Left lobe of liver (tissue), 2 donors: Measurements from ENCODE around the gene PDPN. TPM values are rescaled to one million over a fixed set of nuclear protein-coding genes. Genes with fewer than 3 reads are reported as not detected.

Experiments used
- ATAC-seq: fragments of 200-7000 bp; cut with Tn5 transposase; one replicate; pipeline ENCODE4 v1.9.1; 2020; ENCODE audit warnings: mild to moderate bottlenecking, moderate library complexity
- DNase-seq: peaks from one replicate; pipeline ENCODE4 v3.0.0-alpha.2; 2020; ENCODE audit warnings: low spot score
- total RNA-seq: library from RNA; stranded (reverse); gene quantifications from one replicate; pipeline ENCODE4 v1.2.1, GENCODE V29; 2021
- donor health status: DM: no; HTN: no; CAD: no; lungs with moderate emphysema.
- donor health status: DM: no; HTN: yes; CAD: no.

The PDPN gene
- total RNA-seq, 1 donor from 2014 or later, result 0.33 TPM

GRCh38 chr1:13616234-13616633, 32.6 kb downstream of the PDPN start:
- no peak for ATAC-seq
- no peak for DNase-seq

GRCh38 chr1:13617108-13617507, 33.5 kb downstream of the PDPN start:
- DNase-seq (no peak), ATAC-seq (no peak)

GRCh38 chr1:13617773-13618172, 34.1 kb downstream of the PDPN start:
- ATAC-seq (no peak), DNase-seq (no peak)

GRCh38 chr1:13618483-13618882, 34.9 kb downstream of the PDPN start:
- DNase-seq (no peak), ATAC-seq (no peak)

GRCh38 chr1:13619909-13620308, 36.3 kb downstream of the PDPN start:
- DNase-seq (no peak), ATAC-seq (no peak)

- ATAC-seq, result no peak
- DNase-seq, result no peak
Observed at GRCh38 chr1:13620825-13621224, 37.2 kb downstream of the PDPN start.

- DNase-seq, result no peak
- ATAC-seq, result no peak
Observed at GRCh38 chr1:13622446-13622845, 38.8 kb downstream of the PDPN start.

- no peak for ATAC-seq
- DNase-seq, result no peak
Observed at GRCh38 chr1:13623021-13623637, 39.5 kb downstream of the PDPN start.

- DNase-seq (no peak), ATAC-seq (no peak)
Observed at GRCh38 chr1:13624526-13624925, 40.9 kb downstream of the PDPN start.

GRCh38 chr1:13627127-13627526, 43.5 kb downstream of the PDPN start:
- DNase-seq (no peak), ATAC-seq (no peak)

GRCh38 chr1:13628218-13628617, 44.6 kb downstream of the PDPN start:
- DNase-seq (no peak), ATAC-seq (no peak)

- ATAC-seq (no peak), DNase-seq (no peak)
Observed at GRCh38 chr1:13628711-13629110, 45.1 kb downstream of the PDPN start.

GRCh38 chr1:13642306-13643004, 58.8 kb downstream of the PDPN start:
- no peak for DNase-seq
- no peak for ATAC-seq

- no peak for ATAC-seq
- DNase-seq, result no peak
Observed at GRCh38 chr1:13643017-13643416, 59.4 kb downstream of the PDPN start.

GRCh38 chr1:13646521-13646920, 62.9 kb downstream of the PDPN start:
- ATAC-seq, result no peak
- DNase-seq, result no peak

GRCh38 chr1:13651279-13651678, 67.6 kb downstream of the PDPN start:
- DNase-seq (no peak), ATAC-seq (no peak)

GRCh38 chr1:13652238-13652637, 68.6 kb downstream of the PDPN start:
- no peak for DNase-seq

GRCh38 chr1:13661539-13661938, 77.9 kb downstream of the PDPN start:
- ATAC-seq, result no peak
- DNase-seq, result no peak

More at GRCh38 chr1:13652238-13652637, 68.6 kb downstream of the PDPN start:
- no peak for ATAC-seq

- ATAC-seq (no peak), DNase-seq (no peak)
Observed at GRCh38 chr1:13662493-13662892, 78.9 kb downstream of the PDPN start.

- ATAC-seq (no peak), DNase-seq (no peak)
Observed at GRCh38 chr1:13663969-13664368, 80.3 kb downstream of the PDPN start.

- DNase-seq, result no peak
- no peak for ATAC-seq
Observed at GRCh38 chr1:13664451-13664850, 80.8 kb downstream of the PDPN start.

- ATAC-seq (no peak), DNase-seq (no peak)
Observed at GRCh38 chr1:13666317-13666716, 82.7 kb downstream of the PDPN start.
